Measurements from ENCODE around the gene HK1. TPM values are rescaled to one million over a fixed set of nuclear protein-coding genes. Genes with fewer than 3 reads are reported as not detected.
A peak's percentile ranks its signal among the peaks of the same experiment; 100 is the strongest.
"Not testable (repeated sequence)": the region's sequence is repeated elsewhere in the genome, so short reads cannot be mapped to it uniquely, and the experiment has no call there.

The HK1 gene
- total RNA-seq, 2 donors from 2014 or later, result 186 to 228 TPM

GRCh38 chr10:69320521-69320920 lies 42.2 kb downstream of the HK1 start:
- H3K4me1 ChIP-seq, result peaks cover 0 to 64% of the 10 kb centered on the region in 2 donors
- no peak for TF ChIP-seq CTCF (IDR thresholded peaks at IDR 0.05)

DNA sequence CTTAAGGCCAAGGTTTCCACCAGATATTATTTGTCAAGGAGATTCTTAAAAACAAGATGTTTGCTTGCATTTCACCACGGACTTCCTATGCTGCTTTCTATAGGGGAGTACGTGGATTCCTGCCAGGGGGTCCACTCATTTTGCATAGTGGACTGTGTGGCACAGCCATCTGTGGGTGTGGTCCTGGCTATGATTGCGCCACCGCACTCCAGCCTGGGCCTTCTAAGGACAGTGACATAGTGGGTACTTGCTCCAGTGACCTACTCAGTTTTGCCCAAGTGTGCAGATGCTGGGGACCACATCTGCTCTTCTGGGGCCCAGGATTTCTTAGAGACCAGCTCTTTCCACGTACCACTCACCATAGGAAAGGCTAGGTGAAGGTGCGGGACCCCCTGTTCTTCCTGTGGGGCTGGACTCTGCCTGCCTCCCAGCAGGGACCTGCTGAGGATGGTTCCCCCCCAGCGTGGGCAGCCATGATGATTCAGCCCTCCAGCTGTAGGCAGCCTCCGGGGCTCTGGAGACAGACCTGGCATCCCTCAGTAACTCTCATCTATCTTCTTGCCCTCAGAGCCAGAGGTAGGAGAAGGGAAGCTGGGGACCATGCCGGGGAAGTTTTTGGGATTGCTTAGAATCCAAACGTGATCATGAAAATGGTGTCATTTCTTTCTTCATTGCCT lies 42.9 kb downstream of the HK1 start:
- no peaks in the 10 kb centered on the region for H3K27me3 ChIP-seq
- no peak for TF ChIP-seq CTCF (IDR thresholded peaks at IDR 0.05)
- no peaks in the 10 kb centered on the region for H3K9me3 ChIP-seq
- DNase-seq (ENCODE audit: low spot score), result no peak
- H3K27ac ChIP-seq, result peak overlapping the region; percentile 96 to 99
- no peaks in the 10 kb centered on the region for H3K36me3 ChIP-seq
- no peak overlapping the region for H3K4me3 ChIP-seq
- H3K4me1 ChIP-seq, result peaks cover 0 to 70% of the 10 kb centered on the region in 2 donors

More at GRCh38 chr10:69320521-69320920, 42.2 kb downstream of the HK1 start:
- H3K4me3 ChIP-seq, result peak overlapping the region; percentile 93 to 94
- H3K9me3 ChIP-seq, result no peaks in the 10 kb centered on the region
- H3K36me3 ChIP-seq, result no peaks in the 10 kb centered on the region
- no peaks in the 10 kb centered on the region for H3K27me3 ChIP-seq
- no peak for DNase-seq (ENCODE audit: low spot score)
- H3K27ac ChIP-seq, result peak overlapping the region; percentile 96 to 99

DNA sequence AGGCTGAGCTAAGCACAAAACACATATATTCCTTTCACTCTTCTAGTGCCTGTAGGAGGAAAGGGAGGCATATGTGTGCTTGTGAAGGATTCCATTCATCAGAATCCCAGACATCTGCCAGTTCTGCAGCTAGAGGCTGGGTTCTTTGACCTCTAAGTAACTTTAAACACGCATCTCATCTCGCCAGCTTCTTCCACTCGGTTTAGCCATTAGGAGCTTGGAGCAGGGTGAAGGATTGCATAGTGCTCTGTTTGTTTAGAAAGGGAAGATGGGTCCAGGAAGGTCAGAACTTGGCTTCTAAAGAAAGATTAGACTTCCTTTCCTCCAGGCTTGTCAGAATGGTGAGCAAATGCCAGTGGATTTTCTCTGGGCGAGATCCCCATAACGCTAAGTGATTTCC lies 43.6 kb downstream of the HK1 start:
- Histone ChIP-seq H3K27ac (peak overlapping the region in 1 of 2 donors; percentile 99), H3K4me1 (peaks cover 4 to 70% of the 10 kb centered on the region in 2 donors), H3K9me3 (no peaks in the 10 kb centered on the region), H3K36me3 (no peaks in the 10 kb centered on the region), H3K4me3 (no peak overlapping the region), H3K27me3 (no peaks in the 10 kb centered on the region)
- DNase-seq (ENCODE audit: low spot score), result no peak
- TF ChIP-seq CTCF (IDR thresholded peaks at IDR 0.05), result no peak

DNA sequence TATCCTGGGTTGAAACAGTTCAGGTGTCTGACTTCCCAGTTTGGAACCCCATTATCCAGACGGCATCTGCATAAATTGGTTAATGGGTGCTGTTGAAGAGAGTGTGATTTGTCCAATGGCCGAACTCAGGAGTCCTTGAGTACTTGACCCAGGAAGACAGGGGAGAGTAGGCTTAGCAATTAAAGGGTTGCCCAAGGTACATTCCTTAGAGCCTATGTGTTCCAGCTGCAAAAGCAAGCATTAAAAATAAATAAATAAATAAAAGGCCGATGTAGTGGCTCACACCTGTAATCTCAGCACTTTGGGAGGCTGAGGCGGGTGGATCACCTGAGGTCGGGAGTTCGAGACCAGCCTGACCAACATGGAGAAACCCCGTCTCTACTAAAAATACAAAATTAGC lies 44.0 kb downstream of the HK1 start:
- H3K27ac ChIP-seq, result peak overlapping the region in 1 of 2 donors; percentile 99
- peaks cover 4 to 74% of the 10 kb centered on the region in 2 donors for H3K4me1 ChIP-seq
- not testable (repeated sequence) for DNase-seq (ENCODE audit: low spot score)

GRCh38 chr10:69323622-69324021 lies 45.3 kb downstream of the HK1 start:
- TF ChIP-seq CTCF (IDR thresholded peaks at IDR 0.05), result no peak
- H3K27me3 ChIP-seq, result no peaks in the 10 kb centered on the region
- H3K4me1 ChIP-seq, result peaks cover 4 to 79% of the 10 kb centered on the region in 2 donors

More for the DNA sequence above, 44.0 kb downstream of the HK1 start:
- H3K27me3 ChIP-seq, H3K9me3 ChIP-seq, H3K4me3 ChIP-seq, H3K36me3 ChIP-seq: not testable (repeated sequence)

GRCh38 chr10:69324583-69324982 lies 46.3 kb downstream of the HK1 start:
- Histone ChIP-seq H3K27ac (peak overlapping the region; percentile 2 to 46), H3K4me1 (peaks cover 4 to 87% of the 10 kb centered on the region in 2 donors), H3K36me3 (no peaks in the 10 kb centered on the region), H3K9me3 (no peaks in the 10 kb centered on the region), H3K4me3 (no peak overlapping the region), H3K27me3 (no peaks in the 10 kb centered on the region)
- DNase-seq (ENCODE audit: low spot score), result no peak
- TF ChIP-seq CTCF (IDR thresholded peaks at IDR 0.05), result no peak

More at GRCh38 chr10:69323622-69324021, 45.3 kb downstream of the HK1 start:
- H3K36me3 ChIP-seq, result no peaks in the 10 kb centered on the region
- DNase-seq (ENCODE audit: low spot score), result no peak
- no peaks in the 10 kb centered on the region for H3K9me3 ChIP-seq
- H3K4me3 ChIP-seq, result no peak overlapping the region
- peak overlapping the region in 1 of 2 donors; percentile 46 for H3K27ac ChIP-seq

DNA sequence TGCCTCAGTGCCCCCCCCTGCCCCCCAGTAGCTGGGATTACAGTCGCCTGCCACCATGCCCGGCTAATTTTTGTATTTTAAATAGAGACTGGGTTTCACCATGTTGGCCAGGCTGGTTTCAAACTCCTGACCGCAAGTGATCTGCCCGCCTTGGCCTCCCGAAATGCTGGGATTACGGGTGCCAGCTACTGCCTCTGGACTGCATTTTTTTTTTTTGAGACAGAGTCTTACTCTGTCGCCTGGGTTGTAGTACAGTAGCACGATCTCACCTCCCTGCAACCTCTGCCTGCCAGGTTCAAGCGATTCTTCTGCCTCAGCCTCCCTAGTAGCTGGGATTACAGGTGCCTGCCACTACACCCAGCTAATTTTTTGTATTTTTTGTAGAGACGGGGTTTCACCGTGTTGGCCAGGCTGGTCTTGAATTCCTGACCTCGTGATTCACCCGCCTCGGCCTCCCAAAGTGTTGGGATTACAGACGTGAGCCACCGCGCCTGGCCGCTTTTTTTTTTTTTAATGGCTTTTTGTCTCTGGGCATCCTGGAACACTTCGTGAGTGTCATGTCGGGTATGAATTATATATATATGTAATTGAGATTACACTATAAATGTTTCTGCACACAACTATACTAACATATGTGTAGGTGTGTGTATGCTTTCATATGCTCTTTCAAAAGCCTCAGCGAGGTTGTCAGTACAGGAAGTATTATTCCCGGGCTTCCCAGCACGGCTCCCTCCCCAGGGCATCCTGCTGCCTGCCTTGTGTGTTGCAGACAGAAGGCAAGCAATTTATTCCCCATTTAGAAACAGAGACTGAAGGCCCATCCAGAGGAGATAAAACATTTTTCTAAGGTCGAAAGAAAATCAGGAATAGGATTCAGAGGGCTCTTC lies 47.6 kb downstream of the HK1 start:
- DNase-seq (ENCODE audit: low spot score); H3K9me3 ChIP-seq; H3K36me3 ChIP-seq; H3K4me3 ChIP-seq; H3K27me3 ChIP-seq: not testable (repeated sequence)
- Histone ChIP-seq H3K4me1 (peaks cover 4 to 87% of the 10 kb centered on the region in 2 donors), H3K27ac (peak overlapping the region; percentile 83 to 90)
